Stimulated activated CD8-positive, alpha-beta memory T cell treated with anti-CD3 and anti-CD28 coated beads, Interleukin-15, amount 100 ng/mL, for 48 hours (primary cell): ENCODE data around the gene RMRP.

Source experiments
- DNase-seq, 2 donors: peaks; one replicate each; pipeline ENCODE4 v3.0.0-alpha.2; 2020; ENCODE audit warnings: low read depth in 2 of 2

RMRP gene

GRCh38 chr9:35657546-35658136, at the start of gene RMRP:
Gene RMRP (minus strand): TSS chr9:35658019.
- peak; percentile 96 to 97 for DNase-seq

GRCh38 chr9:35706951-35707350, 49.1 kb upstream of the RMRP start:
- no peak for DNase-seq

GRCh38 chr9:35705836-35706430, 48.1 kb upstream of the RMRP start:
- no peak for DNase-seq

GRCh38 chr9:35705372-35705771, 47.6 kb upstream of the RMRP start:
- no peak for DNase-seq

GRCh38 chr9:35703906-35704672, 46.3 kb upstream of the RMRP start:
- DNase-seq: no peak

- DNase-seq: no peak
Measured at GRCh38 chr9:35702696-35703095, 44.9 kb upstream of the RMRP start.

GRCh38 chr9:35700942-35701341, 43.1 kb upstream of the RMRP start:
- DNase-seq: no peak

GRCh38 chr9:35700031-35700430, 42.2 kb upstream of the RMRP start:
- DNase-seq: no peak

- no peak for DNase-seq
Measured at GRCh38 chr9:35698231-35698630, 40.4 kb upstream of the RMRP start.

- no peak for DNase-seq
Measured at GRCh38 chr9:35697486-35697885, 39.7 kb upstream of the RMRP start.

GRCh38 chr9:35696520-35697215, 38.8 kb upstream of the RMRP start:
- DNase-seq: peak in 1 of 2 donors; percentile 34

- DNase-seq: no peak
Measured at GRCh38 chr9:35695943-35696401, 38.2 kb upstream of the RMRP start.

- DNase-seq: no peak
Measured at GRCh38 chr9:35691757-35692301, 34.0 kb upstream of the RMRP start.

- DNase-seq: no peak
Measured at GRCh38 chr9:35691334-35691650, 33.5 kb upstream of the RMRP start.

- peak in 1 of 2 donors; percentile 8 for DNase-seq
Measured at GRCh38 chr9:35690614-35691333, 33.0 kb upstream of the RMRP start.

- no peak for DNase-seq
Measured at GRCh38 chr9:35690294-35690613, 32.4 kb upstream of the RMRP start.

GRCh38 chr9:35689542-35690293, 31.9 kb upstream of the RMRP start, which contains the start of gene TPM2:
Gene TPM2 (minus strand): TSS chr9:35689925. CDS start chr9:35689817, 108 bp downstream.
- DNase-seq: no peak

- no peak for DNase-seq
Measured at GRCh38 chr9:35688558-35689541, 31.0 kb upstream of the RMRP start.

GRCh38 chr9:35687972-35688557, 30.2 kb upstream of the RMRP start:
- DNase-seq: no peak
